Measurements from ENCODE around the gene OLFM2. TPM values are rescaled to one million over a fixed set of nuclear protein-coding genes. Genes with fewer than 3 reads are reported as not detected.

Gene OLFM2
- total and polyA plus RNA-seq, 4 donors, result 0.49 to 28.9 (median 2.3) TPM

DNA sequence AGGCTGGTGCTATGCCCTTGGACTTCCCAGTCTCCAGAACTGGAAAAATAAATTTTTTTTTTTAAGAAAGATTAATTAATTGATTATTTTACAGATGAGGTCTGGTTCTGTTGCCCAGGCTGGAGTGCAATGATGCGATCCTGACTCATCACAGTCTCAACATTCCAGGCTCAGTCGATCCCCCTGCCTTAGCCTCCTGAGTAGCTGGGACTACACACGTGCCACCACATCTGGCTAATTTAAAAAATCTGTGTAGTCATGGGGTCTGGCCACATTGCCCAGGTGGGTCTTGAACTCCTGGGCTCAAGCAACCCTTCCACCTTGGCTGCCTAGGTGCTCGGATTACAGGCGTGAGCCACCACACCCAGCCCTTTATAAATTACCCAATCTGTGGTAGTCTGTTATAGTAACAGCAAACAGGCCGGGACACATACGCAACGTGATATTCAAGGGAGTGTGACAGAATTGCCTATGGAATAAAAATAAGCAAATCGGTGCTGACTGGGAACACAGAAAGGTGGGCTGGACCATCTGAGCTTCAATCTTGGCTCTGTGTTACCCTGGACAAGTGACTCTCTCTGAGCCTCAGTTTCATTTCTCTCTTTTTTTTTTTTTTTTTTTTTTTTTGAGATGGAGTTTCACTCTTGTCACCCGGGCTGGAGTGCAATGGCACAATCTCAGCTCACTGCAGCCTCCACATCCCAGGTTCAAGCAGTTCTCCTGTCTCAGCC is 58.4 kb downstream of the OLFM2 start:
- Histone ChIP-seq H3K4me3 (ENCODE audit: low read depth in 1 of 3, low read length in 3 of 3) (no peak overlapping the region), H3K36me3 (ENCODE audit: control insufficient read depth in 4 of 4, insufficient read depth in 3 of 4, low read depth in 1 of 4, low read length in 3 of 4) (no peaks in the 10 kb centered on the region), H3K9ac (ENCODE audit: low read depth in 1 of 2, low read length in 2 of 2) (no peak overlapping the region), H3K9me3 (ENCODE audit: control insufficient read depth in 4 of 4, low read length in 3 of 4) (no peaks in the 10 kb centered on the region), H3K4me1 (ENCODE audit: control insufficient read depth in 4 of 4, insufficient read depth in 4 of 4, low read length in 3 of 4) (no peaks in the 10 kb centered on the region), H3K27ac (ENCODE audit: low read depth in 1 of 2, low read length in 2 of 2) (no peak overlapping the region), H3K27me3 (ENCODE audit: control insufficient read depth in 4 of 4, insufficient read depth in 4 of 4, low read length in 3 of 4) (no peaks in the 10 kb centered on the region)
- no peak for DNase-seq (ENCODE audit: low spot score)
- WGBS, result 93% methylated on average over 10 of the region's 10 CpGs
- TF ChIP-seq, protein P1, sequence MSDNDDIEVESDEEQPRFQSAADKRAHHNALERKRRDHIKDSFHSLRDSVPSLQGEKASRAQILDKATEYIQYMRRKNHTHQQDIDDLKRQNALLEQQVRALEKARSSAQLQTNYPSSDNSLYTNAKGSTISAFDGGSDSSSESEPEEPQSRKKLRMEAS (IDR thresholded peaks at IDR 0.05), result no peak
- TF ChIP-seq TAF1 (conservative IDR thresholded peaks at IDR 0.05), result no peak
- no peak for TF ChIP-seq CTCF (IDR thresholded peaks at IDR 0.05; ENCODE audit: low read depth, low read length, missing input control)
- no peak for TF ChIP-seq FOXA1 (IDR thresholded peaks at IDR 0.05)
- TF ChIP-seq RAD21 (IDR thresholded peaks at IDR 0.05), result no peak
- no peak for TF ChIP-seq GABPA (IDR thresholded peaks at IDR 0.05 in 1 of 2, conservative IDR thresholded peaks at IDR 0.05 in 1 of 2)
- no peak for TF ChIP-seq EGR1 (IDR thresholded peaks at IDR 0.05; ENCODE audit: low read depth in 2 of 2)
- no peak for TF ChIP-seq NR2F2 (IDR thresholded peaks at IDR 0.05)

DNA sequence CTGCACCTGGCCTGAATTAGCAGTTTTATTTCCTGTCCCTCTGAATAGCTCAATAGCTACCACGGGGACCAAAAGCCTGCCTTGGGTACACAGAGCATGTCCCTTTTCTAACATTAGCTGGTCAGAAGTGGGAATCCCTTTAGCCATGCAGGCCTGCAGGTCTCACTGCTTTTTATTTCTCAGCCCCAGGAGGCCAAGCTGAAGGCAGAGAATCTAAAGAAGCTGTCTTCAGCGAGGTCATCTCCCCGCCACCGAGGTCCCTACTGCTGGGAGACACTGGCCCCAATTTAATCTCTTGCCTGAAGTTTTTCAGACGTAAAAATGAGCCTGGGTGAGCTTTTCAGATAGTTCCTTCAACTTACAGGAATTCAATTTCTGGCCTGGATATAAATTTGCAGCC is 60.5 kb downstream of the OLFM2 start:
- Histone ChIP-seq H3K27ac (ENCODE audit: low read depth in 1 of 2, low read length in 2 of 2) (no peak overlapping the region), H3K9me3 (ENCODE audit: control insufficient read depth in 4 of 4, low read length in 3 of 4) (no peaks in the 10 kb centered on the region), H3K27me3 (ENCODE audit: control insufficient read depth in 4 of 4, insufficient read depth in 4 of 4, low read length in 3 of 4) (no peaks in the 10 kb centered on the region), H3K9ac (ENCODE audit: low read depth in 1 of 2, low read length in 2 of 2) (no peak overlapping the region), H3K36me3 (ENCODE audit: control insufficient read depth in 4 of 4, insufficient read depth in 3 of 4, low read depth in 1 of 4, low read length in 3 of 4) (no peaks in the 10 kb centered on the region), H3K4me3 (ENCODE audit: low read depth in 1 of 3, low read length in 3 of 3) (no peak overlapping the region), H3K4me1 (ENCODE audit: control insufficient read depth in 4 of 4, insufficient read depth in 4 of 4, low read length in 3 of 4) (no peaks in the 10 kb centered on the region)
- DNase-seq (ENCODE audit: low spot score), result no peak
- WGBS, result 77% methylated on average over 5 of the region's 5 CpGs
- TF ChIP-seq, protein P2, sequence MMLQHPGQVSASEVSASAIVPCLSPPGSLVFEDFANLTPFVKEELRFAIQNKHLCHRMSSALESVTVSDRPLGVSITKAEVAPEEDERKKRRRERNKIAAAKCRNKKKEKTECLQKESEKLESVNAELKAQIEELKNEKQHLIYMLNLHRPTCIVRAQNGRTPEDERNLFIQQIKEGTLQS (IDR thresholded peaks at IDR 0.05), result no peak
- TF ChIP-seq RAD21 (IDR thresholded peaks at IDR 0.05) (no peak), GABPA (IDR thresholded peaks at IDR 0.05 in 1 of 2, conservative IDR thresholded peaks at IDR 0.05 in 1 of 2) (no peak), FOXA2 (IDR thresholded peaks at IDR 0.05) (no peak), CTCF (IDR thresholded peaks at IDR 0.05; ENCODE audit: low read depth, low read length, missing input control) (no peak), RXRA (IDR thresholded peaks at IDR 0.05) (no peak), JUND (IDR thresholded peaks at IDR 0.05) (no peak), YY1 (IDR thresholded peaks at IDR 0.05) (no peak), FOXA1 (IDR thresholded peaks at IDR 0.05) (no peak), HNF4A (conservative IDR thresholded peaks at IDR 0.05) (no peak)
- TF ChIP-seq, protein P3, sequence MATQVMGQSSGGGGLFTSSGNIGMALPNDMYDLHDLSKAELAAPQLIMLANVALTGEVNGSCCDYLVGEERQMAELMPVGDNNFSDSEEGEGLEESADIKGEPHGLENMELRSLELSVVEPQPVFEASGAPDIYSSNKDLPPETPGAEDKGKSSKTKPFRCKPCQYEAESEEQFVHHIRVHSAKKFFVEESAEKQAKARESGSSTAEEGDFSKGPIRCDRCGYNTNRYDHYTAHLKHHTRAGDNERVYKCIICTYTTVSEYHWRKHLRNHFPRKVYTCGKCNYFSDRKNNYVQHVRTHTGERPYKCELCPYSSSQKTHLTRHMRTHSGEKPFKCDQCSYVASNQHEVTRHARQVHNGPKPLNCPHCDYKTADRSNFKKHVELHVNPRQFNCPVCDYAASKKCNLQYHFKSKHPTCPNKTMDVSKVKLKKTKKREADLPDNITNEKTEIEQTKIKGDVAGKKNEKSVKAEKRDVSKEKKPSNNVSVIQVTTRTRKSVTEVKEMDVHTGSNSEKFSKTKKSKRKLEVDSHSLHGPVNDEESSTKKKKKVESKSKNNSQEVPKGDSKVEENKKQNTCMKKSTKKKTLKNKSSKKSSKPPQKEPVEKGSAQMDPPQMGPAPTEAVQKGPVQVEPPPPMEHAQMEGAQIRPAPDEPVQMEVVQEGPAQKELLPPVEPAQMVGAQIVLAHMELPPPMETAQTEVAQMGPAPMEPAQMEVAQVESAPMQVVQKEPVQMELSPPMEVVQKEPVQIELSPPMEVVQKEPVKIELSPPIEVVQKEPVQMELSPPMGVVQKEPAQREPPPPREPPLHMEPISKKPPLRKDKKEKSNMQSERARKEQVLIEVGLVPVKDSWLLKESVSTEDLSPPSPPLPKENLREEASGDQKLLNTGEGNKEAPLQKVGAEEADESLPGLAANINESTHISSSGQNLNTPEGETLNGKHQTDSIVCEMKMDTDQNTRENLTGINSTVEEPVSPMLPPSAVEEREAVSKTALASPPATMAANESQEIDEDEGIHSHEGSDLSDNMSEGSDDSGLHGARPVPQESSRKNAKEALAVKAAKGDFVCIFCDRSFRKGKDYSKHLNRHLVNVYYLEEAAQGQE (IDR thresholded peaks at IDR 0.05), result no peak
- TF ChIP-seq, protein P1 (IDR thresholded peaks at IDR 0.05), result no peak
